ENCODE results near the gene AK8.

DNA sequence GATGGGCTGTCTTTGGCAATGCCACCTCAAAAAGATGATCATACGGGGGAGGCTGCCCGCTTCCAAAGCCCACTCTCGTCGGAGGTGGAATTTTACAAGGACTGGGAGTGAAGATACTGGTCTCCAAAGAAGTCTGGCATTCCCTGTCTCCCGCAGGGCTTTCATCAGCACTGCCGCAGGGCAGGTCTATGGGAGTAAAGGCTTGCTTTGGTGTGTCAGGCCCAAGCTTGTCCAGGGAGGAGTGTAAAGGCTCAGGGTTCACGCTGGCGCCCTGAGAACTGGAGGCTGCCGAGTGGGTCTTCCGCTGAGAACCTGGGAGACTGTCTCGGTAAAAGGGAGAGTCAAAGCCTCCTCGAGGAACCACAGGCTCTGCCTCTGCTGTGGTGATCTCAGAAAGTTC is 27.6 kb upstream of the AK8 start:
- TF ChIP-seq CTCF (IDR thresholded peaks at IDR 0.05) (no peak), TAF1 (IDR thresholded peaks at IDR 0.05; ENCODE audit: borderline replicate concordance, low read depth, low read length) (no peak), USF1 (IDR thresholded peaks at IDR 0.05; ENCODE audit: borderline replicate concordance, low read depth) (no peak), FOXM1 (IDR thresholded peaks at IDR 0.05; ENCODE audit: low read depth) (no peak), RFX5 (IDR thresholded peaks at IDR 0.05; ENCODE audit: low read length) (no peak), RCOR1 (IDR thresholded peaks at IDR 0.05; ENCODE audit: low read length) (no peak), EP300 (IDR thresholded peaks at IDR 0.05; ENCODE audit: borderline replicate concordance in 1 of 2, low read depth in 1 of 2, low read length in 1 of 2) (no peak), MAX (IDR thresholded peaks at IDR 0.05; ENCODE audit: low read depth) (no peak)
